SW480 (cell line): ENCODE measurements around the gene TM9SF2.
"Not testable (repeated sequence)": the region's sequence is repeated elsewhere in the genome, so short reads cannot be mapped to it uniquely, and the experiment has no call there.

Experiments
- DNase-seq: peaks from one replicate; pipeline ENCODE4 v3.0.0-alpha.2; 2016; ENCODE audit warnings: low spot score

TM9SF2 gene

GRCh38 chr13:99501184-99501847 is at the start of gene TM9SF2:
Gene TM9SF2 (plus strand): TSS chr13:99501472. CDS start chr13:99501607, 135 bp downstream.
- peak; percentile 96 for DNase-seq

GRCh38 chr13:99454518-99455183 is 46.6 kb upstream of the TM9SF2 start:
- no peak for DNase-seq

GRCh38 chr13:99459099-99459850 is 42.0 kb upstream of the TM9SF2 start:
- DNase-seq, result no peak

- not testable (repeated sequence) for DNase-seq
These were observed 40.5 kb upstream of the TM9SF2 start for GRCh38 chr13:99460802-99461201.

GRCh38 chr13:99463646-99464397 is 37.5 kb upstream of the TM9SF2 start:
- no peak for DNase-seq

- DNase-seq, result no peak
These were observed 36.8 kb upstream of the TM9SF2 start for GRCh38 chr13:99464441-99464949.

- no peak for DNase-seq
These were observed 35.8 kb upstream of the TM9SF2 start for GRCh38 chr13:99465454-99465853.

- no peak for DNase-seq
These were observed 33.5 kb upstream of the TM9SF2 start for GRCh38 chr13:99467764-99468163.

GRCh38 chr13:99469041-99469440 is 32.2 kb upstream of the TM9SF2 start:
- DNase-seq, result no peak

- DNase-seq, result no peak
These were observed 31.2 kb upstream of the TM9SF2 start for GRCh38 chr13:99470027-99470426.

GRCh38 chr13:99471221-99472121 is 29.8 kb upstream of the TM9SF2 start:
- DNase-seq, result no peak

GRCh38 chr13:99472122-99472440 is 29.2 kb upstream of the TM9SF2 start:
- no peak for DNase-seq

GRCh38 chr13:99473515-99473914 is 27.8 kb upstream of the TM9SF2 start:
- DNase-seq, result no peak

- no peak for DNase-seq
These were observed 24.6 kb upstream of the TM9SF2 start for GRCh38 chr13:99476648-99477047.

- no peak for DNase-seq
These were observed 23.8 kb upstream of the TM9SF2 start for GRCh38 chr13:99477493-99477892.

- no peak for DNase-seq
These were observed 19.9 kb upstream of the TM9SF2 start for GRCh38 chr13:99481366-99481765.

- DNase-seq, result no peak
These were observed 16.8 kb upstream of the TM9SF2 start for GRCh38 chr13:99484473-99484872.

- no peak for DNase-seq
These were observed 14.3 kb upstream of the TM9SF2 start for GRCh38 chr13:99486996-99487395.

GRCh38 chr13:99489028-99489427 is 12.2 kb upstream of the TM9SF2 start:
- no peak for DNase-seq

- DNase-seq, result not testable (repeated sequence)
These were observed 9.5 kb upstream of the TM9SF2 start for GRCh38 chr13:99491750-99492149.
